Measurements from ENCODE around the gene HAGHL. TPM values are rescaled to one million over a fixed set of nuclear protein-coding genes. Genes with fewer than 3 reads are reported as not detected.

HAGHL gene
- total RNA-seq, 2 donors from 2014 or later, result 8.9 to 11.4 TPM

GRCh38 chr16:747978-748746 lies 21.3 kb downstream of the HAGHL start:
- Histone ChIP-seq H3K27me3 (ENCODE audit: control insufficient read depth, insufficient read depth, low read length, poor library complexity, severe bottlenecking) (no peaks in the 10 kb centered on the region), H3K4me3 (ENCODE audit: low read length) (no peak overlapping the region), H3K9me3 (ENCODE audit: control insufficient read depth, low read length) (no peaks in the 10 kb centered on the region), H3K9ac (ENCODE audit: extremely low read depth, low read length, poor library complexity, severe bottlenecking) (no peak overlapping the region), H3K4me1 (ENCODE audit: control insufficient read depth, insufficient read depth, low read length) (no peaks in the 10 kb centered on the region), H3K36me3 (ENCODE audit: control insufficient read depth, insufficient read depth, low read length) (no peaks in the 10 kb centered on the region), H3K27ac (ENCODE audit: low read depth, low read length) (no peak overlapping the region)
- no peak for TF ChIP-seq CTCF (conservative IDR thresholded peaks at IDR 0.05)
- Mint-ChIP-seq H3K4me1 (peaks cover 13% of the 10 kb centered on the region), H3K27ac (no peak overlapping the region), H3K27me3 (ENCODE audit: insufficient read depth) (peaks cover 11% of the 10 kb centered on the region), H3K9me3 (no peaks in the 10 kb centered on the region), H3K36me3 (ENCODE audit: low read depth) (no peaks in the 10 kb centered on the region), H3K4me3 (no peak overlapping the region)
- WGBS, 2 experiments (ENCODE audit: insufficient coverage in 1 of 2, insufficient read length in 1 of 2), result 91 to 92% methylated on average over 27 to 39 of the region's 39 CpGs
- DNase-seq, result no peak

GRCh38 chr16:749010-749409 lies 22.1 kb downstream of the HAGHL start:
- H3K9me3 Mint-ChIP-seq, result no peaks in the 10 kb centered on the region
- no peak for DNase-seq
- WGBS, 2 experiments (ENCODE audit: insufficient coverage in 1 of 2, insufficient read length in 1 of 2), result 97 to 100% methylated on average over 6 of the region's 6 CpGs
- H3K4me1 Mint-ChIP-seq, result peaks cover 13% of the 10 kb centered on the region
- no peaks in the 10 kb centered on the region for H3K4me1 ChIP-seq (ENCODE audit: control insufficient read depth, insufficient read depth, low read length)
- H3K9me3 ChIP-seq (ENCODE audit: control insufficient read depth, low read length), result no peaks in the 10 kb centered on the region
- H3K9ac ChIP-seq (ENCODE audit: extremely low read depth, low read length, poor library complexity, severe bottlenecking), result no peak overlapping the region
- H3K27me3 Mint-ChIP-seq (ENCODE audit: insufficient read depth), result peaks cover 11% of the 10 kb centered on the region
- H3K27ac ChIP-seq (ENCODE audit: low read depth, low read length), result no peak overlapping the region
- H3K27ac Mint-ChIP-seq, result no peak overlapping the region
- no peak for TF ChIP-seq CTCF (conservative IDR thresholded peaks at IDR 0.05)
- H3K27me3 ChIP-seq (ENCODE audit: control insufficient read depth, insufficient read depth, low read length, poor library complexity, severe bottlenecking), result no peaks in the 10 kb centered on the region
- H3K36me3 ChIP-seq (ENCODE audit: control insufficient read depth, insufficient read depth, low read length), result no peaks in the 10 kb centered on the region
- no peak overlapping the region for H3K4me3 Mint-ChIP-seq
- H3K36me3 Mint-ChIP-seq (ENCODE audit: low read depth), result no peaks in the 10 kb centered on the region
- H3K4me3 ChIP-seq (ENCODE audit: low read length), result no peak overlapping the region

GRCh38 chr16:750485-750884 lies 23.6 kb downstream of the HAGHL start:
- Histone ChIP-seq H3K4me1 (ENCODE audit: control insufficient read depth, insufficient read depth, low read length) (no peaks in the 10 kb centered on the region), H3K27ac (ENCODE audit: low read depth, low read length) (no peak overlapping the region)
- H3K27ac Mint-ChIP-seq, result no peak overlapping the region

More at GRCh38 chr16:750485-750884, 23.6 kb downstream of the HAGHL start:
- no peak for TF ChIP-seq CTCF (conservative IDR thresholded peaks at IDR 0.05)
- WGBS, 2 experiments (ENCODE audit: insufficient coverage in 1 of 2, insufficient read length in 1 of 2), result 76 to 86% methylated on average over 9 of the region's 9 CpGs
- H3K9ac ChIP-seq (ENCODE audit: extremely low read depth, low read length, poor library complexity, severe bottlenecking), result no peak overlapping the region
- H3K9me3 Mint-ChIP-seq, result no peaks in the 10 kb centered on the region
- H3K4me3 ChIP-seq (ENCODE audit: low read length), result no peak overlapping the region
- H3K4me3 Mint-ChIP-seq, result no peak overlapping the region
- H3K27me3 Mint-ChIP-seq (ENCODE audit: insufficient read depth), result peaks cover 11% of the 10 kb centered on the region
- H3K4me1 Mint-ChIP-seq, result peaks cover 13% of the 10 kb centered on the region
- H3K36me3 ChIP-seq (ENCODE audit: control insufficient read depth, insufficient read depth, low read length), result no peaks in the 10 kb centered on the region
- H3K36me3 Mint-ChIP-seq (ENCODE audit: low read depth), result no peaks in the 10 kb centered on the region
- H3K27me3 ChIP-seq (ENCODE audit: control insufficient read depth, insufficient read depth, low read length, poor library complexity, severe bottlenecking), result no peaks in the 10 kb centered on the region
- no peak for DNase-seq
- H3K9me3 ChIP-seq (ENCODE audit: control insufficient read depth, low read length), result no peaks in the 10 kb centered on the region
